Measurements from ENCODE around the gene DYNC1I2. TPM values are rescaled to one million over a fixed set of nuclear protein-coding genes. Genes with fewer than 3 reads are reported as not detected.

Gene DYNC1I2
- 118 and 159 TPM in 2 replicates for total RNA-seq

DNA sequence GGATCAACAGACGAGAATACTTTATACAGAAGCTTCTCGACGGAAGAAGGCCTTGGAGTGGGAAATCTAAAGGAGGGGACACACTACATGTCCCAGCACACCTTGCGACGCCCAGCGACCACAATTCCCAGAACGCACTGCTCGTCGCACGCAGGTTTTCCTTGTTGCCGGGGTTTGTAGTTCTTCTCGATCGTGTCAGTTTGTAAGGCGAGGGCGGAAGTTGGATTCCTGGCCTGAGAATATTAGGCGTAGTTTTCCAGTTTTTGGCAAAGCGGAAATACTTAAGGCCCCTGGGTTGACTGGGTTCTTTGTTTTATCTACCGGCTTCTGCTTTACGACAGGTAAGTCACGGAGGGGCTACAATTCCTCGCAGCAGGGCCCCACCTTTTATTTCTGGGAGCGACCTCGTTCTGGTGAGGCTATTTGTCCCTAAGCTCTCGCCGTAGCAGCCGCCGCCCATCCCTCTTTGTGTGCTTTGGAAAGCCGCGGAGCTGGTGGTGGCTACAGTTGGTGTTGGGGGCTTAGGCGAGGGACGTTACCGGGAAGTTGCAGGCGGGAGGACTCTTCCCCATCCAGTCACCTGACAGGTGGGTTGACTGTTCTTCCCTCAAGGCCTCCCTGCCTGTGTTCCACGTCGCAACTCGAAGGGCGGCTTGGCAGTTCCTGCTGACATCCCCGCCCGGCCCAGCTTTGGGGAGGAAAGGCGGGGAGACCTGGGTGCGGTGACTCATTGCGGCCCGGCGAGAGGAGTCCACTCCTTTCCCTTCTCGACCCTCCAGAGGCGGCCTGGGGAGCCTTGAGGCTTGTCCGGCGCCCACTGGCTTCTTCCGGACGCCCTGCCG, at the start of gene DYNC1I2:
Gene DYNC1I2, plus strand, starts transcription at position 183 of the 842 bp plus-strand sequence. CDS start 2,687 bp downstream, outside the sequence.

Other genes starting within 250 kb of the DYNC1I2 start
- gene CYBRD1, start 165.0 kb upstream of the DYNC1I2 start, total RNA-seq = 26.0 and 30.1 TPM in 2 replicates
- gene SLC25A12, start 206.8 kb downstream of the DYNC1I2 start, total RNA-seq = 17.6 and 22.1 TPM in 2 replicates
- gene HAT1, start 235.0 kb downstream of the DYNC1I2 start, total RNA-seq = 24.2 and 39.5 TPM in 2 replicates

Measured in vein endothelial cell (primary cell).